Neuronal stem cell (in vitro differentiated cells): Measurements from ENCODE around the gene HIP1.

Experiments
- DNase-seq: peaks from one replicate; pipeline ENCODE4 v3.0.0-alpha.2; 2013; ENCODE audit warnings: low spot score
- H2AFZ ChIP-seq: one replicate; pipeline ENCODE4 v1.6.1; 2013; ENCODE audit warnings: mild to moderate bottlenecking, low read length, inconsistent platforms
- H2AK5ac ChIP-seq: 2 replicates; pipeline ENCODE4 v1.6.1; 2013; ENCODE audit warnings: low read depth, mild to moderate bottlenecking, inconsistent platforms, low read length, moderate library complexity, mixed read lengths
- H2BK120ac ChIP-seq: 2 replicates; pipeline ENCODE4 v1.6.1; 2013; ENCODE audit warnings: low read depth, mild to moderate bottlenecking, inconsistent platforms, low read length, moderate library complexity, mixed read lengths
- H2BK12ac ChIP-seq: one replicate; pipeline ENCODE4 v1.6.1; 2013; ENCODE audit warnings: low read length, inconsistent platforms
- H2BK15ac ChIP-seq: 2 replicates; pipeline ENCODE4 v1.6.1; 2013; ENCODE audit warnings: mild to moderate bottlenecking, low read length, inconsistent platforms, mixed read lengths
- H2BK5ac ChIP-seq: one replicate; pipeline ENCODE4 v1.6.1; 2013; ENCODE audit warnings: inconsistent platforms, mild to moderate bottlenecking, low read length, moderate library complexity
- H3K14ac ChIP-seq: one replicate; pipeline ENCODE4 v1.6.1; 2013; ENCODE audit warnings: low read length, inconsistent platforms
- H3K18ac ChIP-seq: 2 replicates; pipeline ENCODE4 v1.6.1; 2013; ENCODE audit warnings: low read length, inconsistent platforms
- H3K23ac ChIP-seq: 2 replicates; pipeline ENCODE4 v1.6.1; 2013; ENCODE audit warnings: low read depth, mild to moderate bottlenecking, mixed read lengths, low read length, inconsistent platforms; ENCODE audit not compliant: poor library complexity
- H3K27ac ChIP-seq: replicated peaks from 3 replicates; pipeline ENCODE4 v1.5.1; 2013; ENCODE audit warnings: low read length, inconsistent platforms
- H3K27me3 ChIP-seq, 3 experiments: 2 replicates each; pipeline ENCODE4 v1.6.1; 2013; ENCODE audit warnings: low read length in 3 of 3, mild to moderate bottlenecking in 2 of 3, inconsistent platforms in 1 of 3, low read depth in 1 of 3, mixed read lengths in 1 of 3, moderate library complexity in 1 of 3; ENCODE audit not compliant: control insufficient read depth in 3 of 3, insufficient read depth in 3 of 3
- H3K36me3 ChIP-seq, 2 donors: replicated peaks in 1 of 2; 2 replicates each; pipeline ENCODE4 v1.6.1; 2013; ENCODE audit warnings: low read length in 2 of 2; ENCODE audit not compliant: control insufficient read depth in 2 of 2, insufficient read depth in 2 of 2
- H3K4ac ChIP-seq: 2 replicates; pipeline ENCODE4 v1.6.1; 2013; ENCODE audit warnings: inconsistent platforms, mild to moderate bottlenecking, low read length, moderate library complexity
- H3K4me1 ChIP-seq, 2 donors: 1 replicate in 1 of 2; 2 replicates in 1 of 2; pipeline ENCODE4 v1.6.1; 2013; ENCODE audit warnings: low read length in 2 of 2, low read depth in 1 of 2; ENCODE audit not compliant: control insufficient read depth in 2 of 2, insufficient read depth in 1 of 2
- H3K4me2 ChIP-seq: one replicate; pipeline ENCODE4 v1.6.1; 2013; ENCODE audit warnings: mild to moderate bottlenecking, low read length, inconsistent platforms; ENCODE audit not compliant: insufficient read depth, poor library complexity, severe bottlenecking
- H3K4me3 ChIP-seq, 2 donors: 2 replicates each; pipeline ENCODE4 v1.5.1; 2013; ENCODE audit warnings: low read length in 2 of 2, mild to moderate bottlenecking in 2 of 2, inconsistent platforms in 1 of 2, moderate library complexity in 1 of 2
- H3K79me1 ChIP-seq: one replicate; pipeline ENCODE4 v1.6.1; 2013; ENCODE audit warnings: low read depth, mild to moderate bottlenecking, inconsistent platforms, low read length, moderate library complexity
- H3K9ac ChIP-seq: one replicate; pipeline ENCODE4 v1.6.1; 2013; ENCODE audit warnings: mild to moderate bottlenecking, low read depth, low read length, inconsistent platforms; ENCODE audit not compliant: poor library complexity
- H3K9me3 ChIP-seq, 2 donors: replicated peaks in 1 of 2; 2 replicates each; pipeline versions ENCODE3 to v1.6.1; 2013; ENCODE audit warnings: low read length in 2 of 2, mild to moderate bottlenecking in 2 of 2, inconsistent platforms in 1 of 2, low read depth in 1 of 2, mixed read lengths in 1 of 2, moderate library complexity in 1 of 2; ENCODE audit not compliant: control insufficient read depth in 2 of 2, insufficient read depth in 1 of 2
- H4K8ac ChIP-seq: one replicate; pipeline ENCODE4 v1.6.1; 2013; ENCODE audit warnings: low read depth, mild to moderate bottlenecking, inconsistent platforms, low read length, moderate library complexity
- H4K91ac ChIP-seq: one replicate; pipeline ENCODE4 v1.6.1; 2013; ENCODE audit warnings: low read length, low read depth, mild to moderate bottlenecking, inconsistent platforms; ENCODE audit not compliant: poor library complexity
- WGBS, 2 donors: extraction: QIAGEN DNeasy Blood & Tissue Kit; methylation state at CpG; one replicate each; pipeline ENCODE4 v1.1.7; 2013; ENCODE audit warnings: missing lambda C conversion rate in 2 of 2, mixed read lengths in 1 of 2; ENCODE audit not compliant: insufficient read length in 2 of 2, insufficient replicate concordance in 1 of 2; ENCODE audit errors: extremely low coverage in 2 of 2; 5-methylcytosine and 5-hydroxymethylcytosine counted together

The HIP1 gene

DNA sequence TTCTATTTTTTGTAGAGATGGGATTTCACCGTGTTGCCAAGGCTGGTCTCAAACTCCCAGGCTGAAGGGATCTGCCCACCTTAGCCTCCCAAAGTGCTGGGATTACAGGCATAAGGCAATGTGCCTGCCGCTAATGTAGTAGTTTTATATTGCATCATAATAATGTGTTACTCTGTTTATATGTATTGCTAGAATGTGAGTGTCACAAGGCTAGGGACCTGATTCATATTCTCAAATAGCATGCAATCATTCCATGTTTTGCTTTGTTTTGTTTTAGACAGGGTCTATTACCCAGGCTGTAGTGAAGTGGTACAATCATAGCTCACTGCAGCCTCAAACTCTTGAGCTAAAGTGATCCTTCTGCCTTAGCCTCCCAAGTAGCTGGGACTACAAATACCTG, 19.8 kb upstream of the HIP1 start:
- H2BK120ac ChIP-seq = no peak overlapping the region
- no peak overlapping the region for H4K91ac ChIP-seq
- WGBS, 2 donors = no CpG with 5 or more reads among the region's 2 CpGs
- no peak overlapping the region for H2BK12ac ChIP-seq
- H3K79me1 ChIP-seq = no peaks in the 10 kb centered on the region
- no peak overlapping the region for H3K18ac ChIP-seq
- H2BK15ac ChIP-seq = no peak overlapping the region
- no peak overlapping the region for H3K4ac ChIP-seq
- H3K9ac ChIP-seq = no peak overlapping the region
- no peak overlapping the region for H3K4me2 ChIP-seq
- H3K9me3 ChIP-seq = peaks cover 0 to 2% of the 10 kb centered on the region in 2 donors
- H3K36me3 ChIP-seq = no peaks in the 10 kb centered on the region
- no peak overlapping the region for H2AFZ ChIP-seq
- no peak for DNase-seq
- H3K23ac ChIP-seq = no peak overlapping the region
- no peak overlapping the region for H4K8ac ChIP-seq
- no peak overlapping the region for H3K27ac ChIP-seq
- H2BK5ac ChIP-seq = no peak overlapping the region
- H3K14ac ChIP-seq = no peak overlapping the region
- no peaks in the 10 kb centered on the region for H3K27me3 ChIP-seq
- H2AK5ac ChIP-seq = no peak overlapping the region
- H3K4me1 ChIP-seq = peaks cover 0 to 2% of the 10 kb centered on the region in 2 donors
- no peak overlapping the region for H3K4me3 ChIP-seq

DNA sequence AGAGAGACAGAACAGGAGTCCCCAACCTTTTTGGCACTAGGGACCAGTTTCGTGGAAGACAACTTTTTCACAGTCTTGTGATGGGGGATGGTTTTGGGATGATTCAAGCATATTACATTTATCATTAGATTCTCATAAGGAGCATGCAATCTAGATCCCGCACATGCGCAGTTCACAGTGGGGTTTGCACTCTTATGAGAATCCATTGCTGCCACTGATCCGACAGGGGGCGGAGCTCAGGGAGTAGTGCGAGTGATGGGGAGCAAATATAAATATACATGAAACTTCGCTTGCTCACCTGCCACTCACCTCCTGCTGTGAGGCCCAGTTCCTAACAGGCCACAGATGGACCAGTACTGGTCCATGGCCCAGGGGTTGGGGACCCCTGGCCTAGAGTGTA, 19.1 kb upstream of the HIP1 start:
- no peak overlapping the region for H3K14ac ChIP-seq
- H4K8ac ChIP-seq = no peak overlapping the region
- H3K79me1 ChIP-seq = no peaks in the 10 kb centered on the region
- H3K18ac ChIP-seq = no peak overlapping the region
- H3K4ac ChIP-seq = no peak overlapping the region
- WGBS, 2 donors = no CpG with 5 or more reads among the region's 7 CpGs
- H2BK120ac ChIP-seq = no peak overlapping the region
- no peak overlapping the region for H3K4me3 ChIP-seq
- H2BK15ac ChIP-seq = no peak overlapping the region
- no peaks in the 10 kb centered on the region for H3K27me3 ChIP-seq
- H3K36me3 ChIP-seq = no peaks in the 10 kb centered on the region
- H4K91ac ChIP-seq = no peak overlapping the region
- H2AFZ ChIP-seq = no peak overlapping the region
- no peak overlapping the region for H2BK5ac ChIP-seq
- no peak overlapping the region for H2AK5ac ChIP-seq
- H3K9me3 ChIP-seq = peaks cover 0 to 2% of the 10 kb centered on the region in 2 donors
- H3K4me2 ChIP-seq = no peak overlapping the region
- H3K9ac ChIP-seq = no peak overlapping the region
- H3K4me1 ChIP-seq = peaks cover 0 to 2% of the 10 kb centered on the region in 2 donors
- DNase-seq = no peak
- no peak overlapping the region for H2BK12ac ChIP-seq
- H3K27ac ChIP-seq = no peak overlapping the region
- no peak overlapping the region for H3K23ac ChIP-seq

DNA sequence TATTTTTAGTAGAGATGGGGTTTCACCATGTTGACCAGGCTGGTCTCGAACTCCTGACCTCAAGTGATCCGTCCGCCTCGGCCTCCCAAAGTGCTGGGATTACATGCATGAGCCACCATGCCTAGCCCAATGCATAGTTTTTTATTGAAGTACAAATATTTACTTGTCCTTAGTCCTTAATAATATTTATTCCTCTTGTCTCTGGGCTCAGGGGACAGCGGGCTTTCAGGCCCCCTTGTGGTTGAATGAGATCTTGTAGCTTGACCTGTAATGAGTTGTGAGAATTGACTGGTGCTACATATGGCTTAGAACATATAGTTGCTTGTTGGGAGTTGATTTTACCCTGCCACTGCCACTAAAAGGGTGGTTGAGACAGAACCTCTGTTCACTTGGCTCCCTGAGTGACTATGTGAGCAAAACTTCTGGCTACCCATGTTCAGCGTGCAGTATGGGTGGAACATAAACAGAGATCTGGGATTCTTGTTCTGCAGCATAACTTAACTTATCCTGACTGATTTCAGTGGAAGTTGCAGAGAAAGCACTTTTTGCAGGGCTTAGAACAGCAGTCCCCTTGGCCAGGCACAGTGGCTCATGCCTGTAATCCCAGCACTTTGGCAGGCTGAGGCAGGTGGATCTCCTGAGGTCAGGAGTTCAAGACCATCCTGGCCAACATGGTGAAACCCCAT, 18.4 kb upstream of the HIP1 start:
- Histone ChIP-seq H3K36me3 (no peaks in the 10 kb centered on the region), H2AFZ (no peak overlapping the region), H3K4me2 (no peak overlapping the region), H2BK5ac (no peak overlapping the region), H3K18ac (no peak overlapping the region), H3K4me1 (peaks cover 0 to 2% of the 10 kb centered on the region in 2 donors), H3K4ac (no peak overlapping the region), H3K27ac (no peak overlapping the region), H2BK12ac (no peak overlapping the region), H4K8ac (no peak overlapping the region), H2AK5ac (no peak overlapping the region), H3K4me3 (no peak overlapping the region), H2BK120ac (no peak overlapping the region), H3K27me3 (no peaks in the 10 kb centered on the region), H3K9ac (no peak overlapping the region), H2BK15ac (no peak overlapping the region), H3K9me3 (peaks cover 0 to 2% of the 10 kb centered on the region in 2 donors), H4K91ac (no peak overlapping the region), H3K14ac (no peak overlapping the region), H3K79me1 (no peaks in the 10 kb centered on the region), H3K23ac (no peak overlapping the region)
- no CpG with 5 or more reads among the region's 6 CpGs for WGBS, 2 donors
- DNase-seq = no peak

DNA sequence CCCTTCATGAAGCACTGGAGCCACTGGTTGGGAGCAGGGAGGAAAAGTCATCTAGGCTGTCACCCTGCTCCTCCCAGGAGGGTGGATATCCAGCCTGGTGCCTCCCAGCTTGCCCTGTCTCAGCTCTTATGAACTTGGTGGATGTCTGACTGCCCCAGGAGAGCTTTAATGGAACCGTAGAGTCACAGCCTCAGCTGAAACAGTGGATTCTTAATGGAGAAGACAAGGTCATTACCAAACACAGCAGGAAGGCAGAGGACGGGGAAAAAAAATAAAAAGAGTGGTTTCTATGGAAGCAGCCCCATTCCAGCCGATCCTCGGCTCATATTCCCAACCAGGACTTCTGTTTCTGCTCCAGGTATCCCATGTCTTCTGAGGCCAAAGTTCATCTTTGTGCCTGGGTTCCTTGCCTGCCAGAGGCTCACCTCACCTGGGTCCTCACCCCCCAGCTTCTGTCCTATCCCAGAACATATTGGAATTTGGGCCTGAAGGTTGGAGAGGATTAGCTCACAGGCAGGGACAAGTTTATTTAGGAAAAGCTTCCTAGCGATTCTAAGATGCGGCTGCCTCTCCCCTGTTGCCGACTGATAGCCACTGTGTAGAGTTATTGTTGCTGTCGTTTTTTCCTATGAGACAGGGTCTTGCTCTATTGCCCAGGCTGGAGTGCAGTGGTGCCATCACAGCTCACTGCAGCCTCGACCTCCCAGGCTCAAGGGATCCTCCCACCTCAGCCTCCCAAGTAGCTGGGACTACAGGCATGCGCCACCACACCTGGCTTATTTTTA, 17.7 kb upstream of the HIP1 start:
- H2BK120ac ChIP-seq = no peak overlapping the region
- no peak overlapping the region for H3K4me3 ChIP-seq
- H3K18ac ChIP-seq = no peak overlapping the region
- H3K9me3 ChIP-seq = peaks cover 0 to 2% of the 10 kb centered on the region in 2 donors
- H3K79me1 ChIP-seq = no peaks in the 10 kb centered on the region
- H3K27ac ChIP-seq = no peak overlapping the region
- no peak overlapping the region for H2AFZ ChIP-seq
- no CpG with 5 or more reads among the region's 10 CpGs for WGBS, 2 donors
- peak overlapping the region; percentile 18 for H3K4me2 ChIP-seq
- no peak for DNase-seq
- H3K27me3 ChIP-seq = no peaks in the 10 kb centered on the region
- H2BK12ac ChIP-seq = no peak overlapping the region
- H3K14ac ChIP-seq = no peak overlapping the region
- H4K91ac ChIP-seq = no peak overlapping the region
- no peak overlapping the region for H2BK5ac ChIP-seq
- no peak overlapping the region for H3K9ac ChIP-seq
- no peak overlapping the region for H3K4ac ChIP-seq
- H3K36me3 ChIP-seq = no peaks in the 10 kb centered on the region
- no peak overlapping the region for H4K8ac ChIP-seq
- peaks cover 0 to 2% of the 10 kb centered on the region in 2 donors for H3K4me1 ChIP-seq
- peak overlapping the region; percentile 52 for H2AK5ac ChIP-seq
- H3K23ac ChIP-seq = no peak overlapping the region
- peak overlapping the region; percentile 73 for H2BK15ac ChIP-seq
